Activated CD8-positive, alpha-beta memory T cell treated with anti-CD3 and anti-CD28 coated beads for 4 hours (primary cell): Measurements from ENCODE around the gene PREPL.
"Not testable (repeated sequence)": the region's sequence is repeated elsewhere in the genome, so short reads cannot be mapped to it uniquely, and the experiment has no call there.

Source experiments
- DNase-seq, 2 donors: peaks; one replicate each; pipeline ENCODE4 v3.0.0-alpha.2; 2020; ENCODE audit warnings: low read depth in 2 of 2

Gene PREPL

DNA sequence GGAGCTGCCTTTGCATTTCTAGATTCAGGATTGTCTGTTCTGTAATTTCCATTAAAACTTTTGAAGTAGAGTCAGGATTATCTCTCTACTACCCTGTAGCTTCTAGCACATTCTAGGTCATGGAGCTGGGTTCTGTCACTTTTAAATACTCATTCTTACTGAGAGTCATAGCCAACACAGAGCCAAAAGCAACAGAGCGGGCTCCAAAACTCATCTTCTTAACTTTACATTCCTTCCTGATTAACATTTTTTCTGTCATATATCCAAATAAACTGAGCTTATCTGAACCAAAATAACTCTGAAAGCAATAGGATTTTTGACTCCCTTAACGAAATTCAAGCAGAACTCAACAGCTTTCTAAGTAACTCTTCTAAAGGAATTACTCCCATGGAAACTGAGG, 12.9 kb downstream of the PREPL start:
- no peak for DNase-seq

DNA sequence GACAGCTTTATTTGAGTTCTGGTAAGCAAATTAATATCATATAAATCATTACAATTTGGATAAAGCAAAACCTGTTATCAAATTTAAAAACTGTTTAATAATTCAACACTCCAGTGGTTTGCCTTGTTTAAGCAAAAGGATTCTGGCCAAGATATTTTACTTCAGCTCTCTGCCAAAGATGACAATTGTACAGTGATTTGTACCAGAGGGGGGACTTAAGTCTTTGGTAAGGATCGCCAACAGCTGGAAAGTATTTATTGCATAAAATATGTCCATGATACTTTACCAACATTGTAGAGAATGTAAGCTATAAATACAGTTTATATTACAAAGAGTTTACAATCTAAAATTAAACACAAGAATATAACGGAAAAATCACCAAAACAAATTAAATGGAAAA, 13.8 kb downstream of the PREPL start:
- DNase-seq = no peak

DNA sequence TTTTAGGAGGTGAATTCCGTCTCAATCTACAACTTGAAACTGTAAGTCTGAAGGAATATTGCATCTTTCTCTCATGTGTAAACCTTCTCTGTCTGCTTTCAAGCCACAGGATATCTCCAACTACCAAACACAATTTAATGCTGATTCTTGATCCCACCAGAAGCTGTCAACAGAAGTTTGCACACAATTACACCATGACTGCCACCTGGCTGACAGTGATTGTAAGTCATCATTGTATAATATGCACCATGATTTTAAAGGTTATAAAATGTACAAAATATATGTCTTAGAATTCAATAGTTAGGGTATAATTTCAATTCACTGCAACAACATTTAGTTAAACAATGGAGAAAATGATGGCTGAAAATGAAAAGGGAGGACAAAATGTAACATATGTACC, 18.4 kb downstream of the PREPL start:
- DNase-seq = no peak

DNA sequence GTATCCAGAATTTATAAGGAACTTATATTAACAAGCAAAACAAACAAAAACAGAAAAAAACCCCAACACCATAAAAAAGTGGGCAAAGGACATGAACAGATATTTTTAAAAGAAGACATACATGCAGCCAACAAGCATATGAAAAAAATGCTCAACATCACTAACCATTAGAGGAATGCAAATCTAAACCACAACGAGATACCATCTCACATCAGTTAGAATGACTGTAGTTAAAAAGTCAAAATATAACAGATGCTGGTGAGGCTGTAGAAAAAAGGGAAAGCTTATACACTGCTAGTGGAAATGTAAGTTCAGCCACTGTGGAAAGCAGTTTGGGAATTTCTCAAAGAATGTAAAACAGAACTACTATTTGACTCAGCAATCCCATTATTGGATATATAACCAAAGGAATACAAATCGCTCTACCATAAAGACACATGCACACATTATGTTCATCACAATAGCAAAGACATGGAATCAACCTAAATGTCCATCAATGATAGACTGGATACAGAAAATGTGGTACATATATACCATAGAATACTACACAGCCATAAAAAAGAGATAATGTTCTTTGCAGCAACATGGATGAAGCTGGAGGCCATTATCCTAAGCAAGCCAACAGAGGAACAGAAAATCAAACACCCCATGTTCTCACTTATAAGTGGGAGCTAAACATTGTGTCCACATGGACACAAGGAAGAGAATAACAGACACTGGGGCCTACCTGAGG, 25.3 kb downstream of the PREPL start:
- no peak for DNase-seq

DNA sequence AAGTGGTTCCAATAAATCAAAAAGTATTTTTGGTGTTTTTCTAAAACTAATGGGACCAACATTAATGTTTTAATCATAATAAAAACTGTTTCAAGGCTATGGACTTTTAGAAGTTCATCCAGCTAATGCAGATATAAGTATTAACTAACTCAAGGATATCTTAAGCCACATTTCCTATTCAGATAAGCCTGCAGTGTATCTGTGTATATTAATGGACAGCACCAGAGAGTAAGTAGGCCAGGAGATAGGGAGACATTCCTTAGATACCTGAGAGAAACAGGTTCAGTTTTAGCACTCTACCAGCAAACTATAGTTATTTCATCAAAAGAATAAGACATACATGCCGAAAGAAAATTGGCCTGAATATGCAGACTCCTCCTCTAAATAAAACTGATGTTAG, 27.3 kb downstream of the PREPL start:
- no peak for DNase-seq

DNA sequence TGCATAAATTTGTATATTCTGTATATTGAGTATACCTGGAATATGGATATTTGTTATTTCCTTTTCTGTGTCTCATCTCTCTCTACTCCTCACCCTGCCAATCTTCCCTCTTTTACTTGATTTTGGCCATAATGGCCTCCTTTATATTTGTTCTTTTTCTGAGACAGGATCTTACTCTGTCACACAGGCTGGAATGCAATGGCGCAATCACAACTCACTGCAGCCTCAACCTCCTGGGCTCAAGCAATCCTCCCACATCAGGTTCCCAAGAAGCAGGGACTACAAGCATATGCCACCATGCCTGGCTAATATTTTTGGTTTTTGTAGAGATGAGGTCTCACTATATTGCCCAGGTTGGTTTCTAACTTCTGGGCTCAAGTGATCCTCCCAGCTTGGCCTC, 30.5 kb downstream of the PREPL start:
- DNase-seq = no peak

DNA sequence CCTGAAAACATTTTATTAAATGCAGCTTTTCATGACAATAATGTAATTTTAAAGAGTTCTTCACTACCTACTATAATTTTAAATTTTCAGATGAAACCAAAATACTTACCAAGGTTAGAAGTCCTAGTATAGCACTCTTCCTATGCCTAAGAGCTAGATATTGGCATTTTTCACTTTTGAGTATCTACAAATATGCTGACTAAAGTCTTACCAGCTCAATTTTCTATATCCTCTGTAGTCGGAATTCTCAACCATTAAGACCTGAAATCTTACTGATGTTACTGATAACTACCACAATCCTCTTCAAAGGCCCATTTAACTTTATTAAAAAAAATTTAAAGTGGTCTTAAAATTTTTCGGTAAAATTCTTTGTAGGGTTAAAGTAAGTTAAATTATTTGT, 32.0 kb downstream of the PREPL start:
- DNase-seq = no peak

DNA sequence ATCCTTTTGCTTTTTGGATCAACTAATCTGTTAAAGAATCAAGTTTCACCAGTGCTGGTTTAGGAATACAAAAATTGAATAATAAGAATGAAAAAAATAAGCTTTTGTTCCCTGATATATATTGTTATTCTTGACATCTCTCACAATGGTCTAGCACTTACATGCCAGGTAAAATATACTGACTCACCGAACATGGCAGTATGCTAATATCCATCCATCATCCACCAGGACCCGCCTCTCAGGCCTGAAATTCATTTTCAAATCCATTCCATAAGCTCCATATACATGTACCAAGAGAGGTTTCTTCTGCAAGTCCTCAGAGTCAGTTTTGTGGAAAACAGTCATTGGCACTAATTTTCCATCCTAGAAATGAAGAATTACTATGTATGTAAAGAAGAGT, 32.5 kb downstream of the PREPL start:
- no peak for DNase-seq

DNA sequence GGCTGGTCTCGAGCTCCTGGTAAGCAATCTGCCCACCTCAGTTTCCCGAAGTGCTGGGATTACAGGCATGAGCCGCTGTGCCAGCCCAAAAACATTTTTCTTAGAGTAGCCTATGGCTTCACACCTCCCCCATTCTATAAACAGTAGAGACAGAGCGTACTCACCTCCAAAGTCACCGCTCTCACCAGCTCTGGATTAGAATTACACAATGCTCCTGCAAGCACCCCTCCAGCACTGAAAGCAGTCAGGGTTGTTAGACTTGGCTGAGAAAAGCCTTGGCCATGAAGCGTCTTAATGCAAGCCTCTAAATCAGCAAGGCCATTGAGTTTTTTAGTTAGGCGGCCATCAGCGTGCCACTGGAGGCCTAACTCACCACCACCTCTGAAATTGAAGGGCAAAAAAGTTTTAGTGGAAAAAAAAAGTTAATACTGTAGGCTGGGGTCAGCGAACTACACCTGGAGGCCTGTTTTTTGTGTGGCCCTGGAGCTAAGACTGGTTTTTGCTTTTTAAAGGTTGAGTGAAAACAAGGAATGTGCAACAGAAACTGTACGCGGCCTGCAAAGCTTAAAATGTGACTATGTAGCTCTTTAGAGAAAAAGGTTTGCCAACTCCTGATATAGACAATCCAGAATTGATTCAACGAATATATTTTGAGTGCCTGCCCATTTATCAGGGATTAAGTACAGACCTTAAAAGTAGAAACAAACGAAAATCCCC, 34.6 kb downstream of the PREPL start:
- no peak for DNase-seq

DNA sequence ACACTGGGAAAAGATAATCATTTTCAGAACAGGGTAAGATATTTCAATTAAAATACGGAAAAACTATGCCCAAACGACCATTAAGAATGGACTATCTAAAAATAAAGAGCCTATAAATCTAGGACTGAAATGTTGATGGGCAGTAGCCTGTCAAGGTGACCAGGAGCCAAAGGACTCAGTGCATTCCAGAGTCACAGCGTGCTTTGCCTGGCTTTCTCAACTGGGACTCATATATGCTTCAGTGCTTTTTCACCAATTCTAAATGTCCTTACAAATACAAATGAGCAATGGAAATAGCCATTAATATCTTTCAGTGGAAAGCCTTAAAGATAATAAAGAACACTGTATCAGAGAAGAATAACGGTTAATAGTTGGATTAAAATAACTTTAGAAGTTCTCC, 35.4 kb downstream of the PREPL start:
- no peak for DNase-seq

DNA sequence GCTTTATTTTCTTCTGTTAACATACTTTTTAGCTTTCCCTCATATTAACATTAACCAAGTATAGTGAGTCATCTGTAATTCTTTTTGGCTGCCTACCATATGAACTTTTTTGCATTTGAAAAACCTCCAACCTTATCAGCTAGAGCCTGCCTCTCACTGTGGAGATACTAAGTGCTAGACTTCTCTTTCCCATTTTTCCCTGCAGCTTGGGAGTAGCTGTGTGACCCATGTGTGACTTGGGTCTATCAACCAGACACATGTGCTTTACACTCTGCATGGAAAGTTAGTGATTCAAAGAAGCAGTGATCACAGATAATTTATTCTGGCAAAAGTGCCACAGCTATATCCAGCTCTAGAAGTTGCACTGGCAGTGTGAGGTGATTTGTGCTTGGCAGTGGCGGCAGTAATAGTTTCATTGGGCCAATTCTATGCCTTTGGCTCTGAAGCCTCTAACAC, 36.3 kb downstream of the PREPL start:
- DNase-seq = no peak

DNA sequence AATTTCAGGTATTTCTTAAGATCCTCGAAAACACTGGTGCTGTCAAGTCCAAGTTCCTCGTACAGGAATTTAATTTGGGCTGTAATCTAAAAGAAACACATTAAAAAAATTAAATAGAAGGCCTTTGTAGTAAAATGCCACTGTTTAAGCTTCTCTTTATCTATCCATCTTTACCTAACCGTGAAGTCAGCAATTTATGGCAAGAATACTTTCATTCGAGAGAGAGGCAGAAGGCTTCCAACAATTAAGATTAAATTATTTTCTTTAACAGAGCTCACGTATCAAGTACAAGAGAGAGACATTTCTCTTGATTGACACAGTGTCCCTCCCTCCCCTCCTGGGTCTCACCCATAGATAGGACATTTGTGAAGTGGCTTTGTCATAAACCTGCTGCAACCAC, 39.9 kb downstream of the PREPL start:
- DNase-seq = no peak

DNA sequence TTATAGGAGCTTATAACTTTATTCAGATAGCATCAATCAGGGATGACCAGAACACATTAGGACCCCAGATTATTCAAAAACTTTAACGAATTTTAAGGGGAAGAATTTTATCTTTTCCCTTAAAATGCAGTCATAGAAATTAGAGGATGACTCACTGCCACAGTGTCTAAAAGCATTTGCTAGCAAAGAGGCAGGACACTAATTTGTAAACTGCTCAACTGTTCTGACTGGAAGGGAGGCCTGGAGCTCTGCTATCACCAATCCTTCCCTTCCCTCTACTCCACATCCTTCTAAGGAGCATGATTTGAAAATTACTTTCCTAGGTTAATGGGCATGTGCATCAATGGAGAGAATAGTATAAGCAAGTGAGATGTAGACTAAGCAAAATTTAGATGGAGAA, 40.5 kb downstream of the PREPL start:
- DNase-seq = no peak

DNA sequence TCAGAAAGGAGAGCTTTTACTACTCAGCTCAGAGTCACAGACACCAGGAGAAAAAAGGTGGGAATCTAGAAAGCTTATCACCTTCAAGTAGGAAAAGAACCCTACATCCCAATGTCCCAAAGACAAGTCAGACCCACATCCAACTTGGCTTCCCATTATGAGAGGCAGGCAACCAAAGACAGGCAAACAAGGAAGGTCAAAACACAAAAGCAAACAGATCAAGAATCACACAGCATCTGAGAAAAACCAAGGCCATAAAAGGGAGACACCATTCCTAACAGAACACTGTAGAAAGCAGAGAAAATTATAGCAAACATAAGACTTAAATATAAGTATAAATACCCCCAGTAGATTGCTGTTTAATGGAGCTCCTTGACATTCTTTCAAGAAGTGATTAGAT, 45.3 kb downstream of the PREPL start:
- no peak for DNase-seq

DNA sequence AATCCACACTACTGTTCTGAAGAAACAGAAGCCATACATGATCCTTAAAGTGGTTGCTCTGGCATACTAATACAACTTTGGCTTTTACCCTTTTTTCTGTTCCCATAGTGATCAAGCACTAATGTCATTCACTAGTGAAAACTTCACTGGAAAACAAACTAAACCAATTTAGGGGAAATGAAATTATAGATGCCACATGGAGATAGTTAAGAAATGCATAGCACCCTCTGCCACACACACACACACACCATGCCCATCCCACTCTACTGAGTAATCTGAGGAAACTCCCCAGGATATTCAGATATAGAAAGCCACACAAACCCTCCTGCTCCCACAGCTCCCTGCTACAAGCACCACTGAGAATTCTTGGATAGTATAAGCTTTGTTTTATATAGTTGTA, 46.9 kb downstream of the PREPL start:
- DNase-seq = no peak

DNA sequence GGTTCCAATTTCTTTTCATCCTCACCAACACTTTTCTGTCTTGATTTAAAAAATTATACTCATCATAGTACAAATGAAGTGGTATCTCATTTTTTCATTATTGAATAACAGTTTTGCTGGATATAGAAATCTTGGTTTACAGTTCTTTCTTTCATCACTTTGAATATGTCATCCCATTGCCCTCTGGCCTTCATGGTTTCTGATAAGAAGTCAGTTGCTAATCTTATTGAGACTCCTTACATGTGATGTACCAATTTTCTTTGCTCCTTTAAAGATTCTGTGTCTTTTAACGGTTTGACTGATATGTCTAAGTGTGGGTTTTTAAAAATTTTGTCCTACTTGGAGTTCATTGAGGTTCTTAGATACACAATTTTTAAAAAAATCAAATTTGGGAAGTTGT, 51.0 kb downstream of the PREPL start:
- no peak for DNase-seq

DNA sequence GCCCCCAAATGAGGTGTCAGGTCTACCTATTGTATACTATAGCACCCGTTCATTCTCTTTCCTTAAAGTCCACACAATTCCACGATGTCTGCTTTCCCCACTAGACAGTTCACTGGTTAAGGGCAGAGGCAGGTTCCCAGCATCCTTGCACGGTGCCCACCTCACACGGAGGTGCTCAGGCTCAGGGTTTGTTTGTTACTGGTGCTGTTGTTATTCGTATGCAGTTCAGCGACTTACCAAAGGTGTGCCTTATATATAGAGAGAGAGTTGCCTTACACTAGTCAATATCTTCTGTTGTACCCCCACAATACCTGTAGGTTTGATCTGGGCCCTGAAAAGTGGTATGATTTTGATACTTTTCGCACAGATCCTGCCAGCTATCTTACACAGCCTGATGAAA, 55.4 kb downstream of the PREPL start:
- no peak for DNase-seq

DNA sequence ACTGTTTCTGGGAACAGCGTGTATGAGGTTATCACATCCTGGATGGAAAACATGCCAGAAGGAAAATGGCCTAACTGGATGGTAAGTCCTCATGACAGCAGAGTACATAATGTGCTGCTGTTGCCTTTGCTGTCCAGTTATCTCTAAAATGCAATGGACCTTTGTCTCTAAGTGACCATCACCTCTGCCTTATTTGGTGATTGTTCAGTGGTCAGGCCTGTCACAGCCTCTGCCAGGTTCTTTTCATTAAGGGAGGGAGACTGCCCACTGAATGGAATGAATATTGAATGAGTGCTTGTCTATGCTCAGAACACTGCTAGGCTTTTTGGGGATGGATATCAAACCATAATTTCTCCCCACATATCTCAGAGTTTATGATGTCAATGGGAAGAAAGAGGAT, 57.0 kb downstream of the PREPL start:
- DNase-seq = no peak

DNA sequence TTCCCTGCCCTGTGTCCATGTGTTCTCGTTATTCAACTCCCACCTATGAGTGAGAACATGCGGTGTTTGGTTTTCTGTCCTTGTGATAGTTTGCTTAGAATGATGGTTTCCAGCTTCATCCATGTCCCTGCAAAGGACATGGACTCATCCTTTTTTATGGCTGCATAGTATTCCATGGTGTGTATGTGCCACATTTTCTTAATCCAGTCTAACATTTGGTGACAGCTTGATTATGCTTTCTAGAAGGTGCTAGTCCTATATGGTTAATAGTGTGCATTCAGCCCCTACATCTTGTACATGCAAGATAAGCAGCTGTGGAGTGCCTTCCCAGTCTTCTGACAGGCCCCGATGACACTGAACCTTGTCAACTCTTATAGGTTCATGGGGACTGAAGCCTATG, 57.5 kb downstream of the PREPL start:
- not testable (repeated sequence) for DNase-seq

DNA sequence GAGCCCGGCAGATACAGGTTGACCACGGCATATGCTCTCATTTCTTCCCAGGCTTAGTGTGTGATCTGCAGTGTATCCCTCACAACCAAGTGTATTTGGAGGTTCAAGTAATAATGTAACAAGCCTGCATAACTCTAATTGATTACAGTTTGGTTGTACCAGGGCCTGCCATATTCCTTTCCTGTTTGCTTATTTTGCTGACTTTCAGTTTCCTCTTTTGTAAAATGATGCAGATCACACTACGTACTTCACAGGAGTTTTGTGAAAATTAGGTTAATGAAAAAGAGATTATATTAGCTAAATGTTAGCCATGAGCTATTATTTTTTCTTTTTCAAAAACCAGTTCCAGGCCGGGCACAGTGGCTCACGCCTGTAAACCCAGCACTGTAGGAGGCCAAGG, 60.2 kb downstream of the PREPL start:
- DNase-seq = no peak

DNA sequence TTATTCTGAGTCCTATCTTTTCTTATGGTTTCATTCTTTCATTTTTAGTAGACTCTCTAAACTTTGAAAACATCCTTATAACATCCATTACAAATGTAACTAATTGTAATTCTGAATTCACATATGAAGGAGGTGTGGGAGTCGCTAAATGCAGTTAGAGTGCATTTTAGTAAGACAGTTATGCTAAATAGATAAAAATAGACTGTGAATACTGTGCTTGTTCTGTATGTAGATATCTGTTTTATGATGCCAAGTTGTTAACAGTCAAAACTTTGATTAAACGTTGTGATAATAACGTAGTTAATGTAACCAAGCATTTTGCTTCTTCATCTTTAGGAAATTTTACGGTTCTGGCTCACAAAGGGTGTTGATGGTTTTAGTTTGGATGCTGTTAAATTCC, 61.7 kb downstream of the PREPL start:
- DNase-seq = no peak

DNA sequence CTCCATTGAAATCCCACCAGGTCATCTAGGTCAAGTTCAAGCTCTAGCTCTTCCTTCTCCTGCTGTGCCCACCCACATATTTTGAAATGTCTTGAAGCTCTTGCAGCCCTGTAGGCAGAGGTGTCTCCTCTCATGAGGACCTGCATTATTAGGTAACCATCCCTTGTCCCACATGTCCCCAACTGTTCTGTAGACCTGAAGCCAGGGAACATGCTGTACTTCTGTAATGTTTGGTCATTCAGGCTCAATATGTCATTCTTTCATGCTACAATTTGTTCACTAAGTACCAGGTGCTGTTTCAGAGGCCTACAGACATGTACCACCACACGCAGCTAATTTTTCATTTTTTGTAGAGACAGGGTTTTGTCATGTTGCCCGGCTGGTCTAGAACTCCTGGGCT, 63.9 kb downstream of the PREPL start:
- DNase-seq = no peak

DNA sequence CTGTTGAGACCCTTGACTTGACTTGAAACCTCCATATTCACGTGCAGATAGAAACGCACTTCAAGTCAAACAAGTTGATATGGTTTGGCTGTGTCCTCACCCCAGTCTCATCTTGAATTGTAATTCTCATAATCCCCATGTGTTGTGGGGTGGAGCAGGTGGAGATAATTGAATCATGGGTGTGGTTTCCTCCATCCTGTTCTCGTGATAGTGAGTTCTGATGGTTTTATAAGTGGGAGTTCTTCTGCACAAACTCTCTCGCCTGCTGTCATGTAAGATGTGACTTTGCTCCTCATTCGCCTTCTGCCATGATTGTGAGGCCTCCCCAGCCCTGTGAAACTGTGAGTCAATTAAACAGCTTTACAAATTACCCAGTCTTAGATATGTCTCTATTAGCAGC, 64.6 kb downstream of the PREPL start:
- DNase-seq = no peak
